H9 (cell line): Measurements from ENCODE around the gene INTS15. TPM values are rescaled to one million over a fixed set of nuclear protein-coding genes. Genes with fewer than 3 reads are reported as not detected.

ENCODE experiments used
- DNase-seq: peaks from one replicate; pipeline ENCODE4 v3.0.0-alpha.2; 2017
- H2AFZ ChIP-seq: one replicate; pipeline ENCODE4 v1.6.1; 2013; ENCODE audit warnings: mild to moderate bottlenecking, low read length, control low read depth, moderate library complexity
- H2AK5ac ChIP-seq: 2 replicates; pipeline ENCODE4 v1.6.1; 2013; ENCODE audit warnings: low read length, control low read depth, mixed read lengths; ENCODE audit not compliant: insufficient read length
- H2BK120ac ChIP-seq: one replicate; pipeline ENCODE4 v1.6.1; 2013; ENCODE audit warnings: low read depth, mild to moderate bottlenecking, low read length, control low read depth, inconsistent platforms; ENCODE audit not compliant: poor library complexity, severe bottlenecking
- H2BK12ac ChIP-seq: 2 replicates; pipeline ENCODE4 v1.6.1; 2013; ENCODE audit warnings: low read length, control low read depth, mixed read lengths, low read depth; ENCODE audit not compliant: insufficient read length
- H2BK15ac ChIP-seq: 2 replicates; pipeline ENCODE4 v1.6.1; 2013; ENCODE audit warnings: low read depth, low read length, control low read depth
- H2BK20ac ChIP-seq: one replicate; pipeline ENCODE4 v1.6.1; 2013; ENCODE audit warnings: low read depth, mild to moderate bottlenecking, low read length, control low read depth, inconsistent platforms; ENCODE audit not compliant: poor library complexity, severe bottlenecking
- H2BK5ac ChIP-seq: 2 replicates; pipeline ENCODE4 v1.6.1; 2013; ENCODE audit warnings: low read length, control low read depth, mixed read lengths; ENCODE audit not compliant: insufficient read length
- H3K14ac ChIP-seq: 2 replicates; pipeline ENCODE4 v1.6.1; 2013; ENCODE audit warnings: low read length, control low read depth; ENCODE audit not compliant: insufficient read depth
- H3K18ac ChIP-seq: 2 replicates; pipeline ENCODE4 v1.6.1; 2013; ENCODE audit warnings: low read depth, mild to moderate bottlenecking, mixed read lengths, low read length, control low read depth; ENCODE audit not compliant: insufficient read length
- H3K23ac ChIP-seq: 2 replicates; pipeline ENCODE4 v1.6.1; 2013; ENCODE audit warnings: low read length, control low read depth, mixed read lengths, low read depth; ENCODE audit not compliant: insufficient read length
- H3K23me2 ChIP-seq: 2 replicates; pipeline ENCODE4 v1.6.1; 2013; ENCODE audit warnings: low read depth, mild to moderate bottlenecking, mixed read lengths, low read length, control low read depth; ENCODE audit not compliant: insufficient read length, poor library complexity, severe bottlenecking
- H3K27ac ChIP-seq: 2 replicates; pipeline ENCODE4 v1.5.1; 2013; ENCODE audit warnings: low read length, control low read depth, mixed read lengths, low read depth; ENCODE audit not compliant: insufficient read length
- H3K27me3 ChIP-seq: 2 replicates; pipeline ENCODE4 v1.6.1; 2013; ENCODE audit warnings: low read length, control low read depth, inconsistent platforms; ENCODE audit not compliant: insufficient read depth
- H3K4ac ChIP-seq: 2 replicates; pipeline ENCODE4 v1.6.1; 2013; ENCODE audit warnings: low read depth, mild to moderate bottlenecking, control low read depth, inconsistent platforms, low read length, moderate library complexity
- H3K4me1 ChIP-seq: 2 replicates; pipeline ENCODE4 v1.6.1; 2013; ENCODE audit warnings: low read length, control low read depth, inconsistent platforms; ENCODE audit not compliant: insufficient read depth
- H3K4me2 ChIP-seq: 2 replicates; pipeline ENCODE4 v1.6.1; 2013; ENCODE audit warnings: low read length, control low read depth, mixed read lengths; ENCODE audit not compliant: insufficient read length, insufficient read depth
- H3K56ac ChIP-seq: 2 replicates; pipeline ENCODE4 v1.6.1; 2013; ENCODE audit warnings: low read depth, mild to moderate bottlenecking, mixed read lengths, low read length, control low read depth; ENCODE audit not compliant: insufficient read length
- H3K79me1 ChIP-seq: 2 replicates; pipeline ENCODE4 v1.6.1; 2013; ENCODE audit warnings: low read depth, mild to moderate bottlenecking, moderate library complexity, low read length, control low read depth, inconsistent platforms; ENCODE audit not compliant: insufficient read depth, poor library complexity, severe bottlenecking
- H3K79me2 ChIP-seq: 2 replicates; pipeline ENCODE4 v1.6.1; 2013; ENCODE audit warnings: low read length, control low read depth, inconsistent platforms; ENCODE audit not compliant: insufficient read depth
- H3K9ac ChIP-seq: 2 replicates; pipeline ENCODE4 v1.6.1; 2013; ENCODE audit warnings: low read length, control low read depth, mixed read lengths; ENCODE audit not compliant: insufficient read length; ENCODE audit errors: extremely low read depth
- H3K9me3 ChIP-seq: one replicate; pipeline ENCODE4 v1.6.1; 2013; ENCODE audit warnings: low read depth, low read length, inconsistent platforms; ENCODE audit not compliant: control insufficient read depth
- H3T11ph ChIP-seq: one replicate; pipeline ENCODE4 v1.6.1; 2013; ENCODE audit warnings: mild to moderate bottlenecking, low read length, control low read depth, inconsistent platforms
- H4K20me1 ChIP-seq: one replicate; pipeline ENCODE4 v1.6.1; 2013; ENCODE audit not compliant: control insufficient read depth, insufficient read length, insufficient read depth
- H4K5ac ChIP-seq: 2 replicates; pipeline ENCODE4 v1.6.1; 2013; ENCODE audit warnings: low read depth, mild to moderate bottlenecking, mixed read lengths, low read length, control low read depth; ENCODE audit not compliant: insufficient read length
- H4K8ac ChIP-seq: replicated peaks from 2 replicates; pipeline ENCODE4 v1.6.1; 2013; ENCODE audit warnings: low read length, control low read depth, mixed read lengths, low read depth; ENCODE audit not compliant: insufficient read length
- H4K91ac ChIP-seq: 2 replicates; pipeline ENCODE4 v1.6.1; 2013; ENCODE audit warnings: low read depth, mild to moderate bottlenecking, moderate library complexity, mixed read lengths, low read length, control low read depth; ENCODE audit not compliant: insufficient read length
- H3K27ac Mint-ChIP-seq, 3 experiments: 2 replicates in 2 of 3; 3 replicates in 1 of 3; pipeline ENCODE4 v1.8.0; 2020 to 2021; ENCODE audit warnings: mixed read lengths in 3 of 3, mild to moderate bottlenecking in 1 of 3, moderate library complexity in 1 of 3
- H3K27me3 Mint-ChIP-seq: 2 replicates; pipeline ENCODE4 v1.8.0; 2021; ENCODE audit warnings: low read depth, mild to moderate bottlenecking, moderate library complexity, mixed read lengths
- H3K36me3 Mint-ChIP-seq, 3 experiments: 2 replicates in 2 of 3; 3 replicates in 1 of 3; pipeline ENCODE4 v1.8.0; 2020 to 2021; ENCODE audit warnings: low read depth in 3 of 3, mixed read lengths in 3 of 3; ENCODE audit not compliant: insufficient read depth in 1 of 3
- H3K4me1 Mint-ChIP-seq, 2 experiments: 2 replicates each; pipeline ENCODE4 v1.8.0; 2020; ENCODE audit warnings: mixed read lengths in 2 of 2
- H3K4me3 Mint-ChIP-seq, 2 experiments: 2 replicates in 1 of 2; 3 replicates in 1 of 2; pipeline ENCODE4 v1.8.0; 2020 to 2021; ENCODE audit warnings: mild to moderate bottlenecking in 2 of 2, mixed read lengths in 2 of 2, moderate library complexity in 1 of 2
- H3K9me3 Mint-ChIP-seq, 2 experiments: 2 replicates in 1 of 2; 3 replicates in 1 of 2; pipeline ENCODE4 v1.8.0; 2020; ENCODE audit warnings: mild to moderate bottlenecking in 2 of 2, mixed read lengths in 2 of 2, moderate library complexity in 1 of 2
- CTCF ChIP-seq: fragments of 200-600 bp; sonication (generic); conservative IDR thresholded peaks from 3 replicates; pipeline ENCODE4 v1.8.0; 2021; ENCODE audit warnings: antibody characterized with exemption, mild to moderate bottlenecking
- WGBS: extraction: QIAGEN DNeasy Blood & Tissue Kit; methylation state at CpG from one replicate; pipeline ENCODE4 v1.1.7; 2013; ENCODE audit warnings: missing lambda C conversion rate, low lambda C conversion rate, mixed read lengths; ENCODE audit not compliant: insufficient read length; ENCODE audit errors: extremely low coverage; 5-methylcytosine and 5-hydroxymethylcytosine counted together
- total RNA-seq: library from RNA; stranded (reverse); gene quantifications from 2 replicates; pipeline ENCODE4 v1.2.1, GENCODE V29; 2021

INTS15 gene
- total RNA-seq, 1 experiment from 2014 or later: 42.9 TPM

- Histone ChIP-seq H2BK15ac (no peak overlapping the region), H3K56ac (no peak overlapping the region), H3K79me2 (no peaks in the 10 kb centered on the region), H3K9ac (no peak overlapping the region), H3K4me2 (no peak overlapping the region), H3K9me3 (no peaks in the 10 kb centered on the region), H3K79me1 (no peaks in the 10 kb centered on the region), H4K20me1 (no peaks in the 10 kb centered on the region), H4K5ac (no peak overlapping the region), H3K23ac (no peak overlapping the region), H3T11ph (no peak overlapping the region), H3K14ac (no peak overlapping the region), H3K18ac (no peak overlapping the region), H2BK20ac (no peak overlapping the region), H3K27me3 (no peaks in the 10 kb centered on the region), H4K91ac (no peak overlapping the region), H2BK5ac (no peak overlapping the region), H3K4ac (no peak overlapping the region), H2BK12ac (no peak overlapping the region), H4K8ac (no peak overlapping the region), H3K23me2 (no peaks in the 10 kb centered on the region), H2BK120ac (no peak overlapping the region), H3K4me1 (no peaks in the 10 kb centered on the region), H3K27ac (no peak overlapping the region), H2AFZ (no peak overlapping the region), H2AK5ac (no peak overlapping the region)
- TF ChIP-seq CTCF: no peak
- H3K9me3 Mint-ChIP-seq: no peaks in the 10 kb centered on the region
- no CpG with 5 or more reads among the region's 4 CpGs for WGBS
- no peak for DNase-seq
- peaks cover 4% of the 10 kb centered on the region for H3K27me3 Mint-ChIP-seq
- no peak overlapping the region for H3K4me3 Mint-ChIP-seq
- peak overlapping the region in 1 of 3 experiments; percentile 59; a peak in 1 of 7 replicates for H3K27ac Mint-ChIP-seq
- H3K4me1 Mint-ChIP-seq: no peaks in the 10 kb centered on the region
- no peaks in the 10 kb centered on the region for H3K36me3 Mint-ChIP-seq
Observed at GRCh38 chr7:6565655-6566054, 24.2 kb upstream of the INTS15 start.
